HEK293T (cell line): ENCODE measurements around the gene RUFY4.

ENCODE experiments used
- CTCF ChIA-PET: fragments of 350-600 bp; formaldehyde crosslinking; extraction: SDS; loops from one replicate; lab custom pipeline; 2021; ENCODE audit warnings: antibody characterized with exemption, inconsistent platforms; lab: Yijun Ruan, JAX
- POLR2A ChIA-PET: fragments of 350-600 bp; formaldehyde crosslinking; extraction: SDS; loops from one replicate; lab custom pipeline; 2020; ENCODE audit warnings: antibody characterized with exemption, inconsistent platforms; lab: Yijun Ruan, JAX
- DNase-seq: peaks from one replicate; pipeline ENCODE4 v3.0.0; 2012; ENCODE audit warnings: mixed read lengths; ENCODE audit errors: extremely low spot score
- ARNT ChIP-seq: fragments of 450-650 bp; IDR thresholded peaks from 2 replicates; pipeline ENCODE4 v1.6.1; 2017; ENCODE audit warnings: mild to moderate bottlenecking
- BHLHE40 ChIP-seq: fragments of 450-650 bp; IDR thresholded peaks from 2 replicates; pipeline ENCODE4 v1.6.1; 2016; ENCODE audit warnings: mild to moderate bottlenecking, moderate library complexity, borderline replicate concordance
- CTBP1 ChIP-seq: fragments of 450-650 bp; IDR thresholded peaks from 2 replicates; pipeline ENCODE4 v1.6.1; 2016; ENCODE audit warnings: borderline replicate concordance
- ELF4 ChIP-seq: fragments of 450-650 bp; IDR thresholded peaks from 2 replicates; pipeline ENCODE4 v1.6.1; 2017; ENCODE audit warnings: antibody characterized with exemption
- FOXA1 ChIP-seq: fragments of 450-650 bp; IDR thresholded peaks from 2 replicates; pipeline ENCODE4 v1.6.1; 2016; ENCODE audit warnings: mild to moderate bottlenecking
- FOXK2 ChIP-seq: fragments of 450-650 bp; IDR thresholded peaks from 2 replicates; pipeline ENCODE4 v1.6.1; 2016; ENCODE audit warnings: mild to moderate bottlenecking
- FOXM1 ChIP-seq: fragments of 450-650 bp; IDR thresholded peaks from 2 replicates; pipeline ENCODE4 v1.6.1; 2017; ENCODE audit warnings: mild to moderate bottlenecking, borderline replicate concordance
- HDGF ChIP-seq: fragments of 450-650 bp; IDR thresholded peaks from 2 replicates; pipeline ENCODE4 v1.6.1; 2017; ENCODE audit warnings: antibody characterized with exemption, borderline replicate concordance
- L3MBTL2 ChIP-seq: fragments of 450-650 bp; conservative IDR thresholded peaks from 2 replicates; pipeline ENCODE4 v1.6.1; 2016; ENCODE audit warnings: mild to moderate bottlenecking
- LEF1 ChIP-seq: fragments of 450-650 bp; IDR thresholded peaks from 2 replicates; pipeline ENCODE4 v1.6.1; 2017; ENCODE audit warnings: mild to moderate bottlenecking, borderline replicate concordance
- NFRKB ChIP-seq: fragments of 450-650 bp; IDR thresholded peaks from 2 replicates; pipeline ENCODE4 v1.6.1; 2016; ENCODE audit warnings: mild to moderate bottlenecking, moderate library complexity
- SP1 ChIP-seq: fragments of 450-650 bp; IDR thresholded peaks from 2 replicates; pipeline ENCODE4 v1.6.1; 2017
- SUZ12 ChIP-seq: fragments of 450-650 bp; IDR thresholded peaks from 2 replicates; pipeline ENCODE4 v1.6.1; 2016; ENCODE audit warnings: mild to moderate bottlenecking
- TARDBP ChIP-seq: fragments of 450-650 bp; IDR thresholded peaks from 2 replicates; pipeline ENCODE4 v1.6.1; 2016
- ZNF384 ChIP-seq: fragments of 450-650 bp; IDR thresholded peaks from 2 replicates; pipeline ENCODE4 v1.6.1; 2016
- TF ChIP-seq, protein P1 (sequence below): fragments of 450-650 bp; IDR thresholded peaks from 2 replicates; pipeline ENCODE4 v1.6.1; 2016

Gene RUFY4

DNA sequence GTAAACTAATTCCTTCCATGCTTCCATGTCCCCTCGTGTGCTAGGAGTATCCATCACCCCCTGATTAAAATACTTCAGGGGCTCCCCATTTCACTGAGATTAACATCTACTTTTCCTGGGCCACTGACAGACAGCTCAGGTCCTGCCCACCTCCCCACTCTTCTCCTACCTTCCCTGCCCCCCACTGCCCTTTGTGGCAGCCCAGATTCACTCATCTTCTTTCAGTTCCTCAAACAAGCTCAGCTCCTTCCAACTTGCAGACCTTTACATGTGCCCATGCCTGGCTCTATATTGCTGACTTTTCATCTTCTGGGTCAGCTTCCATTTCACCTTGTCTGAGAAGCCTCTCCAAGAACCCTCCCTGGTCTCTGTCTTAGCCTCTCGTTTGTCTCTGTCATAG is 12.0 kb downstream of the RUFY4 start:
- no peak for TF ChIP-seq HDGF
- TF ChIP-seq ELF4: no peak
- TF ChIP-seq FOXM1: no peak
- no peak for TF ChIP-seq NFRKB
- TF ChIP-seq ARNT: no peak
- TF ChIP-seq L3MBTL2: no peak
- no peak for TF ChIP-seq FOXK2
- TF ChIP-seq FOXA1: no peak
- TF ChIP-seq ZNF384: no peak
- TF ChIP-seq CTBP1: no peak
- TF ChIP-seq, protein P1, sequence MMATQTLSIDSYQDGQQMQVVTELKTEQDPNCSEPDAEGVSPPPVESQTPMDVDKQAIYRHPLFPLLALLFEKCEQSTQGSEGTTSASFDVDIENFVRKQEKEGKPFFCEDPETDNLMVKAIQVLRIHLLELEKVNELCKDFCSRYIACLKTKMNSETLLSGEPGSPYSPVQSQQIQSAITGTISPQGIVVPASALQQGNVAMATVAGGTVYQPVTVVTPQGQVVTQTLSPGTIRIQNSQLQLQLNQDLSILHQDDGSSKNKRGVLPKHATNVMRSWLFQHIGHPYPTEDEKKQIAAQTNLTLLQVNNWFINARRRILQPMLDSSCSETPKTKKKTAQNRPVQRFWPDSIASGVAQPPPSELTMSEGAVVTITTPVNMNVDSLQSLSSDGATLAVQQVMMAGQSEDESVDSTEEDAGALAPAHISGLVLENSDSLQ: no peak
- TF ChIP-seq TARDBP: no peak
- TF ChIP-seq SP1: no peak
- no peak for TF ChIP-seq BHLHE40
- no peak for TF ChIP-seq SUZ12
- TF ChIP-seq LEF1: no peak
- ChIA-PET POLR2A (no interaction called here), CTCF (no interaction called here)
- no peak for DNase-seq

DNA sequence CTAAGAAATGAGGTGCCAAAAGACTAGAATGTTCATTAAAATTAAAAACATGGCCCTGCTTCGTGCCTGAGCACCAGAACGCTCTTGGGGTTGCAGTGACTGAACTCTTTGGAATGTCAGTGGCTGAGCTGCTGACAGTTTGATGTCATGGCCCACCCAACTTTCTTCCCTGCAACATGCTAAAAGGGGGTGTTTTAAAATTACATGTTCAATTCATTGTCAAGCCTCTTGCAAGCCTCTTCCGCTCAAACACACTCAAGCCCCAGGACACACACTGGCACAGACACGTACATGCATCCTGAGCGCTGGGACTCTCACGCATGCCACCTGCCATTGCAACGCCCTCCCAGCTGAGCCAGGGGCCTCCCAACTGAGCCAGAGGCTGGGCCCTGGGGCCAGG is 12.6 kb downstream of the RUFY4 start:
- TF ChIP-seq ZNF384: no peak
- TF ChIP-seq SP1: no peak
- TF ChIP-seq, protein P1: no peak
- no peak for TF ChIP-seq SUZ12
- POLR2A ChIA-PET: no interaction called here
- no peak for DNase-seq
- CTCF ChIA-PET: interaction anchor here (0.6 to 1.1 kb wide), 2 partner anchors 8 to 565 kb away, joined by 3 to 4 read pairs; no protein-coding TSS in a partner anchor

DNA sequence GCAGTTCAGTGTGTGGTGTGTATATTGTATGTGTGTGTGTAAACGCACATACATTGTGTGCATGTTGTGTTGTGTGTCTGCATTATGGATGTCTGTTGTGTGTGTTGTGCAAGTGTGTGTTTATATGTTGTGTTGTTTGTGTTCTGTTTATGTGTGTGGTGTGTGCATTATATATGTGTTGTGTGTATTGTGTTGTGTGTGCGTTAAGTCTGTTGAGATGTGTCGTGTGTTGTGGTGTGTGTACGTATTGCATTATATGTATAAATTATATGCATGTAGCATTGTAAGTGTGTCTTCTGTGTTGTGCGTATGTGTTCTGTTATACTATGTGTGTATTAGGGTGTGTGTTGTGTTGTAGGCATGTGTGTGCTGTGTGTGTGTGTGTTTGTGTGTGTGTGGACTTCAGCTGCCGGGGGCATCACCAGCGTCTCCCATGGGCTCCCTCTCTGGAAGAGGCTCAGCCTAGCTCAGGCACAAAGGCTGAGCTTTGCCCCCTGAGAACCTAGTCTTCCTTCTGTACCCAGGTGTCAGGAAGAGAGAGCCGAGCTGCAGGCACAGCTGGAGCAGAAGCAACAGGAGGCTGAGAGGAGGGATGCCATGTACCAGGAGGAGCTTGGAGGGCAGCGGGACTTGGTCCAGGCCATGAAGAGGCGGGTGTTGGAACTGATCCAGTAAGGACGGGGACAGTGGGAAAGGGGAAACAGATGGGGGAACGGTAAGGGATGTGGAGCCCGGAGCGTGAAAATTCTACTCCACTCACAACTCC is 13.7 kb downstream of the RUFY4 start:
- POLR2A ChIA-PET: no interaction called here
- DNase-seq: no peak
- TF ChIP-seq SP1: no peak
- TF ChIP-seq ELF4: no peak
- TF ChIP-seq HDGF: no peak
- no peak for TF ChIP-seq FOXA1
- TF ChIP-seq ZNF384: no peak
- no peak for TF ChIP-seq FOXK2
- no peak for TF ChIP-seq BHLHE40
- TF ChIP-seq CTBP1: no peak
- TF ChIP-seq, protein P1: no peak
- no peak for TF ChIP-seq L3MBTL2
- no peak for TF ChIP-seq SUZ12
- no peak for TF ChIP-seq FOXM1
- no peak for TF ChIP-seq LEF1
- TF ChIP-seq NFRKB: no peak
- no peak for TF ChIP-seq ARNT
- TF ChIP-seq TARDBP: no peak
- CTCF ChIA-PET: interaction anchor here (0.6 to 1.1 kb wide), 3 partner anchors 9 to 564 kb away, joined by 3 to 4 read pairs (median 3); no protein-coding TSS in a partner anchor

DNA sequence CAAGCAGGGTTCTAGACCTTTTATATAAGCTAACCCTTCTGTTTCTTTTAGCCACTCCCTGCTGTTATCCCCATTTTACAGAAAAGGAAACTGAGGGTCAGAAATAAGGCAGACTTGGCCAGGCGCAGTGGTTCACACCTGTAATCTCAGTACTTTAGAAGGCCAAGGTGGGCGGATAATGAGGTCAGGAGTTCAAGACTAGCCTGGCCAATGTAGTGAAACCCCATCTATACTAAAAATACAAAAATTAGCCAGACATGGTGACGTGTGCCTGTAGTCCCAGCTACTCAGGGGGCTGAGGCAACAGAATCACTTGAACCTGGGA is 14.3 kb downstream of the RUFY4 start:
- ChIA-PET CTCF (interaction anchor here (0.6 kb wide), 1 partner anchor 50 kb away, joined by 3 read pairs; no protein-coding TSS in a partner anchor), POLR2A (no interaction called here)
- TF ChIP-seq TARDBP (no peak), FOXA1 (no peak)
- DNase-seq: no peak

DNA sequence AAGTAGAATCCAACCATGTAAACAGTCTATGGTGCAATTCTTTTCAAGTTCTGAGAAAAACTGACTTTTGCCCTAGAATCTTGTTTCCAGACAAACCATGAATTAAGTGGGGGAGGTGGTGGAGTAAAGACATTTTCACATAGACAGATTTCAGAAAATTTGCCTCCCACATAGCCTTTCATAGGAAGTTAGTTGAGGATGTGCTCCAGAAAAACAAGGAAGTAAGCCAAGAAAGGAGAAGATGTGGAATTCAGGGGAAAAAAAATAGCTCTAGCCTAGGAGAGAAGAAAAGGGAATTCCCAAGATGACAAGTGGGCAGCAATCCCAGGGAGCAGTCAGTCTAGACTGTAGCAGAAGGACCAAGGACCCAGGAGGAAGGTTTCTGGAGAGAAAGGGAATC is 17.4 kb downstream of the RUFY4 start:
- DNase-seq: no peak
- TF ChIP-seq BHLHE40: no peak
- TF ChIP-seq L3MBTL2: no peak
- no peak for TF ChIP-seq FOXA1
- TF ChIP-seq TARDBP: no peak
- no peak for TF ChIP-seq CTBP1
- TF ChIP-seq FOXK2: no peak
- TF ChIP-seq ARNT: no peak
- TF ChIP-seq ELF4: no peak
- TF ChIP-seq FOXM1: no peak
- TF ChIP-seq, protein P1: no peak
- TF ChIP-seq SUZ12: no peak
- no peak for TF ChIP-seq SP1
- no peak for TF ChIP-seq ZNF384
- TF ChIP-seq HDGF: no peak
- no peak for TF ChIP-seq NFRKB
- TF ChIP-seq LEF1: no peak
- CTCF ChIA-PET: no interaction called here
- POLR2A ChIA-PET: no interaction called here

DNA sequence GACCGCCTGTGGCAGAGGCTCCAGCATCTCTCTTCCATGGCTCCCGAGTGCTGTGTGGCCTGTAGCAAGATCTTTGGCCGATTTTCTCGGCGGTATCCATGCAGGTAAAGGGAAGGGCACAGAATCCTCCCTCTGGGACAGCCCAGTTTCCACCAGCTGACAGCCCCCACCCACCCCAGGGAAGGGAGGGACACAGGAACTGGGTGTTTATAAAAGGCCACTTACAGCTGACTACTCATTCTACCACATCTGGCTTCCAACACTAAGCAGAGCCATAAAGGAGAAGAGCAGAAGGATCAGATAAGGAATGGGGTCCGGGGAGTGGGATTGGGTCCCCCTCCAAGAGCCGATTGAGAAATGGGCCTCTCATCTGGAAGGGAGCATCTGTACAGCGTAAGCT is 20.2 kb downstream of the RUFY4 start:
- no peak for DNase-seq
- CTCF ChIA-PET: no interaction called here
- POLR2A ChIA-PET: no interaction called here
- TF ChIP-seq SUZ12: no peak
